Dendritic cell treated with granulocyte-macrophage colony-stimulating factor and Interleukin-4, amounts not matched to agents 40 ng/mL and 50 ng/mL, for 4 days (primary cell): Measurements from ENCODE around the gene OTOA.
"Not testable (repeated sequence)": the region's sequence is repeated elsewhere in the genome, so short reads cannot be mapped to it uniquely, and the experiment has no call there.

Experiments used
- H3K27ac Mint-ChIP-seq: one replicate; pipeline ENCODE4 v1.8.0; 2022; ENCODE audit warnings: mild to moderate bottlenecking, mixed read lengths
- H3K27me3 Mint-ChIP-seq: one replicate; pipeline ENCODE4 v1.8.0; 2022; ENCODE audit warnings: mild to moderate bottlenecking, mixed read lengths
- H3K36me3 Mint-ChIP-seq: one replicate; pipeline ENCODE4 v1.8.0; 2022; ENCODE audit warnings: low read depth, mixed read lengths
- H3K4me1 Mint-ChIP-seq: one replicate; pipeline ENCODE4 v1.8.0; 2022; ENCODE audit warnings: low read depth, mixed read lengths
- H3K4me3 Mint-ChIP-seq: one replicate; pipeline ENCODE4 v1.8.0; 2022; ENCODE audit warnings: mild to moderate bottlenecking, moderate library complexity, mixed read lengths
- H3K9me3 Mint-ChIP-seq: one replicate; pipeline ENCODE4 v1.8.0; 2022; ENCODE audit warnings: mixed read lengths
- intact Hi-C: fragments of 100-400 bp; cut with micrococcal nuclease; formaldehyde crosslinking; loops from one replicate; pipeline ENCODE4 v1.15.0; 2022

Gene OTOA

DNA sequence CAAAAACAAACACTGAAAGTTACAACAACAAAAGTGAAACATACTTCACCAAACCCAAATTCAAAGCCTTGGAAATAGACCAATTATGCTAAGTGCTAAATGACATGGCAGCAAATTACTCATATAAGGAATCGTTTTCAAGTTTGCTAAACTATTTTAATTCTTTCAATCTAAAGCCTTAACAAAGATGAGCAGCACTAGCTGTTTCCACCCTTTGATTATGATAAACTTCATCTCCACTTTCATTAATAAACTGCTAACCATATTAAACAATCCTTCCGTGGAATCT lies 138.6 kb downstream of the OTOA start:
- H3K9me3 Mint-ChIP-seq, H3K4me1 Mint-ChIP-seq, H3K4me3 Mint-ChIP-seq, intact Hi-C loops, H3K27me3 Mint-ChIP-seq: not testable (repeated sequence)
- peaks cover 28% of the 10 kb centered on the region for H3K36me3 Mint-ChIP-seq
- H3K27ac Mint-ChIP-seq = peak overlapping the region; percentile 87
